Measurements from ENCODE around the gene AR. TPM values are rescaled to one million over a fixed set of nuclear protein-coding genes. Genes with fewer than 3 reads are reported as not detected.

Gene AR
- total RNA-seq, 1 experiment from 2014 or later = 0.86 TPM

GRCh38 chrX:67714004-67714403 lies 170.2 kb downstream of the AR start:
- intact Hi-C loops (cut with micrococcal nuclease; ENCODE audit: unreplicated experiment) = no loop called here
- no peaks in the 10 kb centered on the region for H3K4me1 ChIP-seq
- H3K36me3 ChIP-seq (ENCODE audit: control insufficient read depth, insufficient read depth, low read length) = no peaks in the 10 kb centered on the region
- H3K9me3 Mint-ChIP-seq (ENCODE audit: unreplicated experiment) = no peaks in the 10 kb centered on the region
- DNase-seq = no peak
- H3K9me3 ChIP-seq = no peaks in the 10 kb centered on the region
- no peaks in the 10 kb centered on the region for H3K4me1 Mint-ChIP-seq (ENCODE audit: low read depth, unreplicated experiment)
- no TSS peak for BruUV-seq (replicated peaks)
- H3K4me3 ChIP-seq (ENCODE audit: low read depth, low read length) = no peak overlapping the region
- H3K27me3 Mint-ChIP-seq (ENCODE audit: insufficient read depth, unreplicated experiment) = no peaks in the 10 kb centered on the region
- ChIA-PET POLR2A (no interaction called here), CTCF (no interaction called here)
- no peaks in the 10 kb centered on the region for H3K36me3 Mint-ChIP-seq (ENCODE audit: insufficient read depth, unreplicated experiment)
- H3K27ac Mint-ChIP-seq (ENCODE audit: unreplicated experiment) = no peak overlapping the region
- no peaks in the 10 kb centered on the region for H3K27me3 ChIP-seq (replicated peaks; ENCODE audit: control insufficient read depth, insufficient read depth, low read length)
- no peak for TF ChIP-seq CTCF (IDR thresholded peaks at IDR 0.05; ENCODE audit: insufficient read depth in 1 of 2, low read depth in 1 of 2, low read length in 1 of 2, severe bottlenecking in 1 of 2, unreplicated experiment in 1 of 2)
- no peak overlapping the region for H3K4me3 Mint-ChIP-seq (ENCODE audit: unreplicated experiment)

GRCh38 chrX:67717571-67717970 lies 173.8 kb downstream of the AR start:
- H3K4me3 ChIP-seq (ENCODE audit: low read depth, low read length) = no peak overlapping the region
- Mint-ChIP-seq H3K27me3 (ENCODE audit: insufficient read depth, unreplicated experiment) (no peaks in the 10 kb centered on the region), H3K27ac (ENCODE audit: unreplicated experiment) (no peak overlapping the region), H3K4me1 (ENCODE audit: low read depth, unreplicated experiment) (no peaks in the 10 kb centered on the region), H3K4me3 (ENCODE audit: unreplicated experiment) (no peak overlapping the region), H3K9me3 (ENCODE audit: unreplicated experiment) (no peaks in the 10 kb centered on the region), H3K36me3 (ENCODE audit: insufficient read depth, unreplicated experiment) (no peaks in the 10 kb centered on the region)
- BruUV-seq (replicated peaks) = no TSS peak
- POLR2A ChIA-PET = no interaction called here
- no peaks in the 10 kb centered on the region for H3K27me3 ChIP-seq (replicated peaks; ENCODE audit: control insufficient read depth, insufficient read depth, low read length)
- no peak for DNase-seq
- no peaks in the 10 kb centered on the region for H3K36me3 ChIP-seq (ENCODE audit: control insufficient read depth, insufficient read depth, low read length)
- no peaks in the 10 kb centered on the region for H3K9me3 ChIP-seq
- H3K4me1 ChIP-seq = no peaks in the 10 kb centered on the region
- no peak for TF ChIP-seq CTCF (IDR thresholded peaks at IDR 0.05; ENCODE audit: insufficient read depth in 1 of 2, low read depth in 1 of 2, low read length in 1 of 2, severe bottlenecking in 1 of 2, unreplicated experiment in 1 of 2)
- intact Hi-C loops (cut with micrococcal nuclease; ENCODE audit: unreplicated experiment) = no loop called here
- CTCF ChIA-PET = no interaction called here

- Mint-ChIP-seq H3K36me3 (ENCODE audit: insufficient read depth, unreplicated experiment) (peaks cover 4% of the 10 kb centered on the region), H3K4me3 (ENCODE audit: unreplicated experiment) (no peak overlapping the region), H3K27ac (ENCODE audit: unreplicated experiment) (no peak overlapping the region), H3K4me1 (ENCODE audit: low read depth, unreplicated experiment) (no peaks in the 10 kb centered on the region), H3K9me3 (ENCODE audit: unreplicated experiment) (no peaks in the 10 kb centered on the region), H3K27me3 (ENCODE audit: insufficient read depth, unreplicated experiment) (no peaks in the 10 kb centered on the region)
- no peak for DNase-seq
- intact Hi-C loops (cut with micrococcal nuclease; ENCODE audit: unreplicated experiment) = no loop called here
- ChIA-PET POLR2A (no interaction called here), CTCF (no interaction called here)
- no peak overlapping the region for H3K4me3 ChIP-seq (ENCODE audit: low read depth, low read length)
- no peak for TF ChIP-seq CTCF (IDR thresholded peaks at IDR 0.05; ENCODE audit: insufficient read depth in 1 of 2, low read depth in 1 of 2, low read length in 1 of 2, severe bottlenecking in 1 of 2, unreplicated experiment in 1 of 2)
- no TSS peak for BruUV-seq (replicated peaks)
- no peaks in the 10 kb centered on the region for H3K36me3 ChIP-seq (ENCODE audit: control insufficient read depth, insufficient read depth, low read length)
- no peaks in the 10 kb centered on the region for H3K9me3 ChIP-seq
- no peaks in the 10 kb centered on the region for H3K27me3 ChIP-seq (replicated peaks; ENCODE audit: control insufficient read depth, insufficient read depth, low read length)
- no peaks in the 10 kb centered on the region for H3K4me1 ChIP-seq
Observed at GRCh38 chrX:67718926-67719325, 175.1 kb downstream of the AR start.
